NCI-H128 (cell line): ENCODE data around the gene ARMC2.
"Not testable (repeated sequence)": the region's sequence is repeated elsewhere in the genome, so short reads cannot be mapped to it uniquely, and the experiment has no call there.

Source experiments
- DNase-seq: peaks from one replicate; lab custom pipeline; 2025; ENCODE audit not compliant: unreplicated experiment; lab: John Stamatoyannopoulos, UW

Gene ARMC2, protein sequence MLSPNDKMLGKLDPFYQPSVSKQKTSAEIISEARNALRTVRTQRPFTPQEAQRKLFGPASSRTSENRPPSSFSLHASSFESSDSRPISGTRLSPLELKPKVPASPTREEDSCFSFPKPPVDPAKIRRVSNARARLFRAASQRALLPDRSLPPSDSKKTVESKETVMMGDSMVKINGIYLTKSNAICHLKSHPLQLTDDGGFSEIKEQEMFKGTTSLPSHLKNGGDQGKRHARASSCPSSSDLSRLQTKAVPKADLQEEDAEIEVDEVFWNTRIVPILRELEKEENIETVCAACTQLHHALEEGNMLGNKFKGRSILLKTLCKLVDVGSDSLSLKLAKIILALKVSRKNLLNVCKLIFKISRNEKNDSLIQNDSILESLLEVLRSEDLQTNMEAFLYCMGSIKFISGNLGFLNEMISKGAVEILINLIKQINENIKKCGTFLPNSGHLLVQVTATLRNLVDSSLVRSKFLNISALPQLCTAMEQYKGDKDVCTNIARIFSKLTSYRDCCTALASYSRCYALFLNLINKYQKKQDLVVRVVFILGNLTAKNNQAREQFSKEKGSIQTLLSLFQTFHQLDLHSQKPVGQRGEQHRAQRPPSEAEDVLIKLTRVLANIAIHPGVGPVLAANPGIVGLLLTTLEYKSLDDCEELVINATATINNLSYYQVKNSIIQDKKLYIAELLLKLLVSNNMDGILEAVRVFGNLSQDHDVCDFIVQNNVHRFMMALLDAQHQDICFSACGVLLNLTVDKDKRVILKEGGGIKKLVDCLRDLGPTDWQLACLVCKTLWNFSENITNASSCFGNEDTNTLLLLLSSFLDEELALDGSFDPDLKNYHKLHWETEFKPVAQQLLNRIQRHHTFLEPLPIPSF

DNA sequence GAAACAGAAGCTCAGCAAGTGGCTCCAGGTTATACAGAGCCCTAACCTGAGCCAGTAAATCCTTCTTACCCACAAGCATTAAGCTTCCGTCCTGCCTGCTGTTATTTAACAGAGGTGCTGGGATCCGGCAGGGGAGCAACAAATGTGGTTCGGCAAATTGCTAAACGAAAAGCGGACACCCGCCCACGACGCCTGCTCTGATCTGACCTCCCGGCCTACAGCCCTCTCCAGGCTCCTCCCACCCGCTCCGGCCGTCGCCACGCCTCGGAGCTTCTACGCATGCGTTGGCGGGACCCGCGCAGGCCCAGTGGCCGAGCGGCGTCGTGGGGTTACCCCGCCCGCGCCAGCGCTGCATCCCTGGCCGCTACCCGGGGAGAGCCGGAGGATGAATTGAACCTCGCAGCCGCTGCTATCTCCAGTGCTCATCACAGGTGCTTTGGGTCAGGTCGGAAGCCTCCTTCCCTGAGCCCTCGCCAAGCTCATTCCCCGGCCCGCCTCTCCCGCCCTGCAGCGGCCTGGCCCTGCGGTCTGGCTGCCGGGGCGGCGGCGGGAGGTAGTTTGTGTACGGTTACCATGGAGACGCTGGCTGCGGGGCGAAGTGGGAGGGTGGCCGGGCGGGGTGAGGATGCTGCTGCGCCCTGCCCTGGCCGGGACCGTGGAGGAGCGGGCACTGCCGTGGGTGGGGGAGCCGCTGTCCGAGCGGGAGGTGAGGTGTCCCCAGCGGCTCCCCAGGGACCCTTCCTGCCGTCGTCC lies at the start of gene ARMC2:
TSS of gene ARMC2 (plus strand) at position 307 of the 753 bp plus-strand sequence. CDS start 5,846 bp downstream, outside the sequence.
- DNase-seq, result peak; percentile 86

DNA sequence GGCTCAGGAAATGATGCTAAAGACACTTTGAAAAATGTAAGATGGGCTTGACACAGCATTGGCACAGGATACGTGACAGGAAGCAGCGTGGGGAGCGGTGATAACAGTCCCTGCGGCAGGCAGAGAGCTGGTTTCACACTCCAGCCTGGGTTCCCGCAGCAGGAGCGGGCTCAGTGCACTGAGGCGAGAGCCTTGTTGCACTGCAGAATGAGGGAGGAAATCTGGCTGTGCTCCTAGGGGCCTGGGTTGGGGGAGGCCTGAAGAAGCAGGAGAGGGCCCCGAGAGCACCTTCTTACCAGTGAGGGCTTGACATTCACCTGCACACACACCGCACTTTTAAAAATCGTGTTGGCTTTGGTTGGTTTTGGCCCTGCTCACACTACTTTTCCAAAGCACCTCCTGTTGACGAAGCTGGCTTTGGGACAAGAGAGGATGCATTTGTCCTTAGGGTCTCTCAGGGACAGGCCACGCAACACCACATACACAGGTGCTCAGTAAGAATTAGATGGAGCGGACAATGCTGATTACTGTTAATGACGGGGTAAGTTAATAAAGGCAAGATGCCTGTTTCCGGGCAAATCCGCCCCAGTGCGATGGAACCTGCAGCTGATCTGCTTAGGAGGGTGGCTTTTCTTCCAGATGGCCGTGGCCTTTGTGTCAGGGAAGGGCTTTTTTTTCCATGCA lies 49.4 kb upstream of the ARMC2 start:
- no peak for DNase-seq

DNA sequence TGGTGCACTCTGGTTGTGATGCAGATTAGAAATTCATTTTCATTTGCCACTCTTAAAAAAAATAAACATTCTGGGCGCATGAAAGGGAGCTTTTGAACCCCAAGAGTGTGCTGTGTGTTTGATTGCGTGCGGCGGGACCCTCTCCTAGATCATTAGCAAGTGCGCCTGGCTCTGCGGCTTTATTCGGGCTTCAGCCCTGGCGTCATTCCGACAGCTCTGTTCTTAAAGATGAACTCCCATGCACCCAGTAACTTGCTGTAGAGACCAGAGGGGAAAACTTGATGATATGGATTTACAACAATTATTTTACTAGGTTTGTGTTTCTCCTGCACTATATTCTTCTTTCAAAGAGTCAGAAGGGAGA lies 48.9 kb upstream of the ARMC2 start:
- no peak for DNase-seq

DNA sequence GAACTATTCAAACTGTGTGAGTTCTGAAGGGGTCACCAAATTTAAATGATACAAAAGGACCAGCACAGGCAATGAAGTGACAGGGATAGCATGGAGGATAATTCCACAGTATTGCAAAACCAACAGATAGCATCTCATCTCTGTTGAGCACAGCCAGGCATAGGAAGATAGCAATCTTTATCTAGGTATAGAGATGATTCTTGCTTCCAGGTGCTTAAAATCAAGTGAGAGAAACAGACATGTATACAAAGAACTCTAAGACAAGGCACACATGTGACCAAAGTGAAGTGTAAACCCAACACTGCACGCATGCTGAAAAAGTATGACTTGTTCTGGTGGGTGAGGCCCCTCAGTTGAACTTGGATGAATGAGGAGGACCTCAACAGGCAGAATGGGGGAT lies 48.4 kb upstream of the ARMC2 start:
- no peak for DNase-seq

DNA sequence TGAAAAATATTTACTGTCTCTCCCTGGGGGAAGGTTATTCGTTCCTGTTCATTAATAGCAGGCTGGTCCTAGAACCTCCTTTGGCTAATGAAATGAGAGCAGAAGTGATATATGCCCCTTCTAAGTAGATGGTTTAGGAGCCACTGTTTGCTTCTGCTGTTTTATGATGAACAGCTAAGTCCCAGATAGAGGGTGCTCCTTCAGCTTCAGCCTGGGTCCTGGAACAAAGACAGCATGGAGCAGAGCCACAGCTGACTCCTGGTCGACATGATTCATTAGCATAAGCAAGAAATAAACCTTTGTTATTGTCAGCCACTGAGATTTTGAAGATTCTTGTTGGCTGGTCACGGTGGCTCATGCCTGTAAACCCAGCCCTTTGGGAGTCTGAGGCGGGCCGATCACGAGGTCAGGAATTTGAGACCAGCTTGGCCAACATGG lies 47.8 kb upstream of the ARMC2 start:
- DNase-seq, result no peak

DNA sequence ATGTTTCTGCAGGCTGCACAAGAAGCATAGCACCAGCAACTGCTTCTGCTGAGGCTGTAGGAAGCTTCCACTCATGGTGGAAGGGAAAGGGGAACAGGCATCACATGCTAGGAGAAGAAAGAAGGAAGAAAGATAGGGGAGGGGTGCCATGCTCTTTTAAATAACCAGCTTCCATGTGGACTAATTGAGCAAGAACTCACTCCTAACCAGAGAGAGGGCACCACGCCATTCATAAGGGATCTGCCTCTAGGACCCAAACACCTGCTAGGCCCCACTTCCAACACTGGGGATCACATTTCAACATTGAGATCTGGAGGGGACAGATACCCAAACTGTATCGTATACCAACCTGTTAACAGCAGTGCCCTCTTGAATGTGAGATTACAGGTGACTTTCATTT lies 46.9 kb upstream of the ARMC2 start:
- no peak for DNase-seq

DNA sequence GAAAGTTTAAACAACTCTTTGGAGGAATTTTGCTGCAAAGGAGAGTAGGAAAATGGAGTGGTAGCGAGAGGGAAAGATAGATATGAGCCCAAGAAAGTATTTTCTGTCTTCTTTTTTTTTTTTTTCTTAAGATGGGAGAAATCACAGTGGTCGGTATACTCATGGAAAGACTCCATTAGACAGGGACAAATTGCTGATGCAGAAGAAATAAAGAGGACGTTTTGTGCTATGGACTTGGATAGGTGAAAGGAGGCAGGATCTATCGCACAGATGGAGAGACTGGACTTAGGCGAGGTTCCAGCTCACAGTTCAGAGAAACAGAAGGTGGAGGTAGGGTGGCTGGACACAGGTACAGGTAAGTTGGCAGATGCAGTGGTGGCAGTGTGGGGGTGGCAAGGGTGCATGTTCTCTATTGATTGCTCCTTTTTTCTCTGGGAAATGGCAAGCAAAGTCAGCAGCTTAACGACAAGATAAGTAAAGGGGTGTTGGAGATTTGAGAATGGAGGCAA lies 44.2 kb upstream of the ARMC2 start:
- no peak for DNase-seq

DNA sequence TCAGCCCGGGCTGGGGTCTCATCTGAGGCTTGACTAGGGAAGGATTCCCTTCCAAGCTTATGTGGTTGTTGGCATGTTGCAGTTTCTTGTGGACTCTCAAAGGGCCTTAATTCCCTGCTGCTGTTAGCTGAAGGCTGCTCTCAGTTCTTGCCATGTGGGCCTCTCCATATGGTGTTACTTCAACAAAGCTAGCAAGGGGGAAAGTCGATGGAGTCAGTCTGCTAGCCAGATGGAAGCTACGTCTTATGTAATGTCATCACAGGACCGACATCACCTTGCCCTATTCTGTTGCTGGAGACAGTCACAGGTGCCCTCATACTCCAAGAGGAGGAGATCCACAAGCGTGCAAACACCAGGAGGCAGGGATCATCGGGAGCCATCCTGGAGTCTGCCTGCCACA lies 43.3 kb upstream of the ARMC2 start:
- no peak for DNase-seq

DNA sequence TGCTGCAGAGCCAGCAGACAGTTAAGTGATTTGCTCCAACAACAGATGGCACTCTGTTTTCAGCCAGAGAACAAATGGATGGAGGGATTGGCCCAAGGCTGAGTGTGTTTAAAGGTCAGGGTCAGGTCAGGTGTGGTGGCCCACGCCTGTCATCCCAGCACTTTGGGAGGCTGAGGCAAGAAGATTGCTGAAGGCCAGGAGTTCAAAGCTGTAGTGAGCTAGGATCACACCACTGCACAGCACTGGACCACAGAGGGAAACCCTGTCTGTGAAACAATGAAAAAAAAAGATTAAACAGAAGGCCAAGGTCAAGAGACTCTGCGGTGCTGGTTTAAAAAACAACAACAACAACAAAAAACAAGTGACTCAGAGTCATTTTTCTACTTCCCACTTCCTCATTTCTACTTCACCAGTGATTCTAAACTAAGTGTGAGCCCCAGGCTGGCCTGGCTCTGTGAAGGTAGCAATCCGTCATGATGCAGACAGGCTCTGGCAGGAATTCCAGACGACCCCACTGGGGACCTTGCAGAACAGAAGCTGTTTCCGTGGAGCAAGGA lies 42.5 kb upstream of the ARMC2 start:
- DNase-seq, result no peak

DNA sequence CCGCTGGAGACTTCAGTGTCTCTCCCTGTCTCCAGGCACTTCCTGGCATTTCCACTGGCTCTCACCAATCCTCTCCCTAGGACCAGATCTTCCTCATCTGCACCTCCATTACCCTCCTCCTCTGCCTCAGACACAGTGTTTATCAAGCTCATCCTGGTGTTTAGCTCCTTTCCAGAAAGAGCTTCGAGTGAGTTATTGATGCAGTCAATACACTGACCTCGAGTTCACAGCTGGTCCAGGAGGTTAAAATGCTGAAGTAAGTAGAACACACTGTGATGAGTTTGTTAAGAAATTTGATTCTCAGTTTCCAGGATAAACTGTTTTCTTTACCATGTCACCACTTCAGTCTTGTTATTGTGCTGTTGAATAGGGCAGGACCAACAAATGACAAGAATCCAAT lies 42.1 kb upstream of the ARMC2 start:
- no peak for DNase-seq

DNA sequence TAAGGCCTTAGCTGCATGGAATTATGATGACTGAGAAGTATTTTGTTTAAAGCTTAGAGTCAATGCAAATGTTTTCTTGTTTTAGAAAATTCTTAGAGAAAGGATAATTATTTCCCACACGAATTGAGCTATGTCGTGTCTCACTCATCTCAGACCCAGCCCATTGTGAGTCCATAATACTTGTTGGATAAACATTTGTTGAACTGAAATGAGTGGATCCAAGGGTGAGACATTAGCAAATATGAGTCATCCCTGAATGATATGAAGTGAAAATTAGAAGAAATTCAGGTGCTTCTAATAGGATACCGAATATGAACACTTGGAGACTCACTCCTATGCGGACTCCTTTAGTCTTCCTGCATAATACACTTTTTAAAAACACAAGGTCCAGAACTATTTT lies 41.6 kb upstream of the ARMC2 start:
- DNase-seq, result no peak

DNA sequence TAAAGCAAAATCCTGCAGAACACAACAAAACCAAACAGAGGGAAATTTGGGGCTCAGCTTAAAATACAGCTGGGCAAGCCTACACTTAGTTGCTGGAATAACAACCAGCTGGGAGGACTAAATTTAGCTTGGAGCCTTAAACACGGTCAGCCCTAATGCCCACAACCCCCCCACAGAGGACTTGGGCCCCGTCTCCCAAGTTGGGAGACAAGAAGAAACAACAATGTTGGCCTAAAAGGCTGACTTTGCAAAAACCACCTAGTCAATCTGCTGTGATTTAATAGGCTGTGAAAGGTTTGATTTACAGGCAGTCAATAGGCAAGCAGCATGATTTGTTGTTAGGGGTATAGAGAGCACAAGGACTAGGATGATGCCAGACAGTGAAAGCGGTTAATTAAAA lies 40.3 kb upstream of the ARMC2 start:
- DNase-seq, result no peak

DNA sequence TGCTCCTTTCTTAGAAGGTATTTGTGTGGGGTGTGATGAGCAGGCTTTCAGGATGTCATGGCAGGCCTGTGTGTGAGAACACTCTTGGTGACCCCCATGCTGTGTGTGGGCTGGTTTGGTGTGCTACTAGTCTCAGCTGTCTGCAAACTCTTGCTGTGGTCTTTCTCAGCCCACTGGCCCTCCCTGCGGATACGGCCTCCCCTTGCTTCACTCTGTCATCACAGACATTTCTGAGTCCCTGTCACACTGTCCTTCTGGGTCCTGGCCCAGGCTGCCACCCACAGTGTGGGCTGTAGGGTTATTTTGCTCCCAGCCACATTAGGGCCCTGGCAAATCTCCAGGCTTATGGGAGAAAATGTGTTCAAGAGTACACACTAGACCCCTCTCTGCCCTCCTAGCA lies 39.0 kb upstream of the ARMC2 start:
- no peak for DNase-seq

DNA sequence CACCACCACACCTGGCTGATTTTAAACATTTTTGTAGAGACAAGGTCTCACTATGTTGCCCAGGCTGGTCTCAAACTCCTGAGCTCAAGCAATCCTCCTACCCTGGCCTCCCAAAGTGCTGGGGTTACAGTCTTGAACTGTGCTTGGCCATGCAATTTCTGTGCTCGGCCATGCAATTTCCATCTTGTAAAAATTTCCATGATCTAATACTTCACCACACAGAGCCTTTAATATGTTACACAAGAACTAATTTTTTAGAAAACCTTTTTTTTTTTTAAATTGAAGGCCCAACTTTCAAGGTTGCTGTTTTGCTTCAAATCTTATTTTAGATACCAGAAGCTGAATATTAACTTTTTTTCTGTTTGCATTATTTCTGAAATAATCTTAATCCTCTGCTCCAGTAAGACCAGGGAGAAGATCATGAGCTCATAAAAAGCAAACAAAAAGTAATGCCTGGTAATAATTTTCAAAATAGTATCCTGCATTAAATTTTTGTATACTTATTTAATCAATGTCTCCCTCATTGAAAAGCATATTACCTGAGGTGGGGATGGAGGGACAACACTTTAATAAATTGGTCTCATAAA lies 38.1 kb upstream of the ARMC2 start:
- DNase-seq, result no peak

DNA sequence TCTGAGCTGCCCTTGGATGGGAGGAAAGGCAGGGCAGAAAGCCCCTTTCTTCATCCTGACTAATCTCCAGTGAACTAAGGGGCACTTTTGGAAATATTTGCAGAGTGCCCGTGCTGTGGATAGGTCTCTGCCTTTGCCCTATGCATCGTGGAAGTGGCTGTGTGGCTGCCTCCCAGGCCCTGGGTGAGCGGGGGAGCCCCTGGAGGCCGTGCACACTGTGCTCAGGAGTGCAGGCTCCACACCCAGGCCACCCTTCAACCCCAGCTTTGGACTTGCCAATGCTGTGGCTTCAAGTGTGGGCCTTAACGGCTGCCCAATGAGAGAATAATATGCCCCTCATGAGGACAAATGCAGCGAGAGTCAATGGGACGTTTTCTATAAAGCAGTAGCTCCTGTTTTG lies 36.7 kb upstream of the ARMC2 start:
- no peak for DNase-seq

DNA sequence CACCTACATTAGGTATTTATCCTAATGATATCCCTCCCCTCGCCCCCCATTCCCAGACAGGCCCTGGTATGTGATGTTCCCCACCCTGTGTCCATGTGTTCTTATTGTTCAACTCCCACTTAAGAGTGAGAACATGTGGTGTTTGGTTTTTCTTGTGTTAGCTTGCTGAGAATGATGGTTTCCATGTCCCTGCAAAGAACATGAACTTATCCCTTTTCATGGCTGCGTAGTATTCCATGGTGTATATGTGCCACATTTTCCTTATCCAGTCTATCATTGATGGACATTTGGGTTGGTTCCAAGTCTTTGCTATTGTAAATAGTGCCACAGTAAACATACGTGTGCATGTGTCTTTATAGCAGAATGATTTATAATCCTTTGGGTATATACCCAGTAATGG lies 35.0 kb upstream of the ARMC2 start:
- not testable (repeated sequence) for DNase-seq

DNA sequence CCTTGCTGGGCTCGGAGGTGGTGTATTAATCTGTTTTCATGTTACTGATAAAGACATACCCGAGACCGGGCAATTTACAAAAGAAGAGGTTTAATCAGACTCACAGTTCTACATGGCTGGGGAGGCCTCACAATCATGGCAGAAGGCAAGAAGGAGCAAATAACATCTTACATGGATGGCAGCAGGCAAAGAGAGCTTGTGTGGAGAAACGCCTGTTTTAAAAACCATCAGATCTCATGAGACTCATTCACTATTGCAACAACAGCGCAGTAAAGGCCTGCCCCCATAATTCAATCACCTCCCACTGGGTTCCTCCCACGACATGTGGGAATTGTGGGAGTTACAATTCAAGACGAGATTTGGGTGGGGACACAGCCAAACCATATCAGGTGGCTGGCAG lies 30.9 kb upstream of the ARMC2 start:
- DNase-seq, result not testable (repeated sequence)

DNA sequence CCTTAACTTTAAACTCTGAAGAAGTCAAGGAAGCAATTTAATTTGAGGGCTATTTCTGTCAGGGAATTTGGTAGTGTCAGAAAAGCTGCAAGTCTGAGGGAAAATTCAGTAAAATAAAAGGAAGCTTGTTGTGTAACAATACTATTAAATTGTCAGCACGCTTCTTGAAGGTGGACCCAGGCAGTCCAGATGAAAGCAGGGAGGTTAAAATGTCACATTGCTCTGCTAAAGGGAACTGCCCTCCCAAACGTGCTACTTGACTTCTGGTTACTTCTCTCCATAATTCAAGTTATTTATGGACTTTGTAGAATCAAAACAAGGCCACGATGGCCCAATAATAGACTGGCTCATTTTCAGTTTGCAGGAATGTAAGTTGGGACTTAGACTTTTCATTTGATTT lies 28.2 kb upstream of the ARMC2 start:
- no peak for DNase-seq

DNA sequence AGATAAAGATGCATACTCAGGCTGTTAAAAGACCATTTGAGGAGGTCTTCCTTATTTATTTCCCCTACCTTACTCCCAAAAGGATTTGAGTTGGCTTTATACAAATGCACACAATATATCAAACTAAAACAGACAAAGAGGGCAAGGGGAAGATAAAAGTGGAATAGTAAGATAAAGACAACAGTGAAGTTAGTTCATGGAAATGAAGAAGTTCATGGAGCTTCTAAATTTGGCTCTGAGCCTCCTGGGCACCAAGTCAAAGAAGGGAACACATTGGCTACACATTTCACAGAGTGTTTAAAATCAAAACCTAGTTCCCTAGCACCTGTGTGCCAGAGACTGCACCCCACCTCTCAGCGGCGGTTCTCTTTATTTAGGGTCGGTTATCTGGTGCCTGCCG lies 25.8 kb upstream of the ARMC2 start:
- DNase-seq, result no peak

DNA sequence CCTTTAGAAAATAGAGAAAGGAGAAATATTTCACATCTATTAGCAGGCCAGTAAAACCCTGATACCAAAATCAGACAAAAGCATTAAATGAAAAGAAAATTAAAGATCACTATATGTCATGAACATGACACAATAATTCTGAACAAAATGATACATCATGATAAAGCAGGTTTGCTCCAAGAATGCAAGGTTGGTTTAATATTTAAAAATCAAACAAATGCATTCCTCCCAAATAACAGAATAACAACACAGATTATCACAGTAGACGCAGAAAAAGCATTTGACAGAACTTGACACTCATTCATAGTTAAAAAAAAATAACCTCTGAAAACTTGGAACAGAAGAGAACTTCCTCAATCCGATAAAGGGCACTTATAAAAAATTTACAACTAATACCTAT lies 22.9 kb upstream of the ARMC2 start:
- no peak for DNase-seq
